Testis (tissue), 2 donors: Measurements from ENCODE around the gene SPATA7.

ENCODE experiments used
- CTCF ChIP-seq, 3 experiments: fragments of 450-650 bp in 2 of 3; fragments of 200-600 bp in 1 of 3; sonication (generic) in 1 of 3; IDR thresholded peaks; one replicate each; pipeline ENCODE4 v1.5.1; 2016 to 2019; ENCODE audit warnings: antibody characterized with exemption in 3 of 3, mild to moderate bottlenecking in 2 of 3, moderate library complexity in 1 of 3
- POLR2A ChIP-seq: fragments of 450-650 bp; IDR thresholded peaks from one replicate; pipeline ENCODE4 v1.6.1; 2017; ENCODE audit warnings: antibody characterized with exemption, mild to moderate bottlenecking, moderate library complexity

GRCh38 chr14:88426271-88426670 is 40.8 kb downstream of the SPATA7 start:
- TF ChIP-seq POLR2A, result no peak
- no peak for TF ChIP-seq CTCF (IDR thresholded peaks at IDR 0.05)
